Loucy (cell line): ENCODE data around the gene CASP7.
A peak's percentile ranks its signal among the peaks of the same experiment; 100 is the strongest.
"Not testable (repeated sequence)": the region's sequence is repeated elsewhere in the genome, so short reads cannot be mapped to it uniquely, and the experiment has no call there.

ENCODE experiments used
- H2AFZ ChIP-seq: fragments of 200-600 bp; sonication (generic); 2 replicates; pipeline ENCODE4 v1.6.0; 2016; ENCODE audit warnings: antibody characterized with exemption, mild to moderate bottlenecking, low read length, moderate library complexity
- H3F3A ChIP-seq: fragments of 200-600 bp; 2 replicates; pipeline ENCODE4 v1.6.0; 2016; ENCODE audit warnings: antibody characterized with exemption, low read depth, mild to moderate bottlenecking
- H3K27me3 ChIP-seq: fragments of 200-600 bp; sonication (generic); 2 replicates; pipeline ENCODE4 v1.6.1; 2014; ENCODE audit warnings: low read length, mild to moderate bottlenecking; ENCODE audit not compliant: insufficient read depth, poor library complexity, severe bottlenecking
- H3K36me3 ChIP-seq: fragments of 200-600 bp; sonication (generic); 2 replicates; pipeline ENCODE4 v1.6.1; 2016; ENCODE audit warnings: low read length; ENCODE audit not compliant: insufficient read depth
- H3K4me1 ChIP-seq: fragments of 200-600 bp; sonication (generic); 2 replicates; pipeline ENCODE4 v1.5.1; 2014; ENCODE audit warnings: low read length, mild to moderate bottlenecking; ENCODE audit not compliant: insufficient read depth, poor library complexity, severe bottlenecking
- H3K4me2 ChIP-seq: fragments of 200-600 bp; sonication (generic); 2 replicates; pipeline ENCODE4 v1.6.0; 2014; ENCODE audit warnings: antibody characterized with exemption, low read length, low read depth, mild to moderate bottlenecking; ENCODE audit not compliant: poor library complexity, severe bottlenecking
- H3K4me3 ChIP-seq: fragments of 200-600 bp; sonication (generic); 2 replicates; pipeline ENCODE4 v1.5.1; 2014; ENCODE audit warnings: low read length, mild to moderate bottlenecking, mixed read lengths; ENCODE audit not compliant: poor library complexity, severe bottlenecking
- H3K79me2 ChIP-seq: fragments of 200-600 bp; sonication (generic); 2 replicates; pipeline ENCODE4 v1.6.1; 2014; ENCODE audit warnings: low read length; ENCODE audit not compliant: insufficient read depth
- H3K9ac ChIP-seq: fragments of 200-600 bp; sonication (generic); 2 replicates; pipeline ENCODE4 v1.6.0; 2014; ENCODE audit warnings: mild to moderate bottlenecking, low read depth, low read length, moderate library complexity; ENCODE audit not compliant: poor library complexity, severe bottlenecking
- H3K9me2 ChIP-seq: fragments of 200-600 bp; sonication (generic); replicated peaks from 2 replicates; pipeline ENCODE4 v1.6.1; 2016; ENCODE audit warnings: low read depth, low read length, mixed read lengths
- H3K9me3 ChIP-seq: fragments of 200-600 bp; sonication (generic); 2 replicates; pipeline ENCODE4 v1.6.1; 2014; ENCODE audit warnings: mild to moderate bottlenecking, antibody characterized with exemption, low read length, low read depth; ENCODE audit not compliant: insufficient read depth
- H4K20me1 ChIP-seq: fragments of 200-600 bp; sonication (generic); 2 replicates; pipeline ENCODE4 v1.6.0; 2014; ENCODE audit warnings: antibody characterized with exemption, low read length, mild to moderate bottlenecking; ENCODE audit not compliant: insufficient read depth, poor library complexity, severe bottlenecking
- EZH2phosphoT487 ChIP-seq: fragments of 200-600 bp; IDR thresholded peaks from 2 replicates; pipeline ENCODE4 v1.6.1; 2018; ENCODE audit warnings: antibody characterized with exemption, mild to moderate bottlenecking, moderate library complexity, borderline replicate concordance
- TF ChIP-seq, protein P1 (sequence below): fragments of 200-600 bp; sonication (generic); conservative IDR thresholded peaks from 2 replicates; pipeline ENCODE4 v1.5.1; 2014; ENCODE audit warnings: mild to moderate bottlenecking, antibody characterized with exemption, low read length

Gene CASP7

DNA sequence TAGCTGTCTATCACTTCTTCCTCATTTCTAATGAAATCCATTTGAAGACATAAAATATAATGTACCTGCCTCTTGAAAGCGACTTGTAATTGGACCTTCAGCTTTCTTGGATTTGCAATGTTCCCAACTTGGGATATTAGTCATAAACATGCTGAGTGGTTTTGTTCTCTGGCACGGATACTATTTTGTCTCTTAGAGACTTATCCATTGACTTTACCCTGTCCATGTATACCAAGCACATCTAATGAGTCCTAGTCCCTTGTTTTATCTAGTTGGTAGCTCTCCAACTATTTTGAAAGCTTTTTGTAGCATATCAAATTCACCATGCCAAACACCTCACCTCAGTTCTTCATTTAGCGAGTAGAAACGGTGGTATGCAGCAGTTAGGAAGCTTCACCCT is 90.6 kb downstream of the CASP7 start:
- Histone ChIP-seq H3K4me2 (no peak overlapping the region), H3F3A (no peaks in the 10 kb centered on the region), H3K9me2 (no peaks in the 10 kb centered on the region), H2AFZ (no peak overlapping the region), H3K9ac (no peak overlapping the region), H3K4me1 (no peaks in the 10 kb centered on the region), H3K27me3 (no peaks in the 10 kb centered on the region), H3K79me2 (no peaks in the 10 kb centered on the region), H4K20me1 (no peaks in the 10 kb centered on the region), H3K9me3 (no peaks in the 10 kb centered on the region), H3K4me3 (no peak overlapping the region), H3K36me3 (no peaks in the 10 kb centered on the region)
- TF ChIP-seq, protein P1, sequence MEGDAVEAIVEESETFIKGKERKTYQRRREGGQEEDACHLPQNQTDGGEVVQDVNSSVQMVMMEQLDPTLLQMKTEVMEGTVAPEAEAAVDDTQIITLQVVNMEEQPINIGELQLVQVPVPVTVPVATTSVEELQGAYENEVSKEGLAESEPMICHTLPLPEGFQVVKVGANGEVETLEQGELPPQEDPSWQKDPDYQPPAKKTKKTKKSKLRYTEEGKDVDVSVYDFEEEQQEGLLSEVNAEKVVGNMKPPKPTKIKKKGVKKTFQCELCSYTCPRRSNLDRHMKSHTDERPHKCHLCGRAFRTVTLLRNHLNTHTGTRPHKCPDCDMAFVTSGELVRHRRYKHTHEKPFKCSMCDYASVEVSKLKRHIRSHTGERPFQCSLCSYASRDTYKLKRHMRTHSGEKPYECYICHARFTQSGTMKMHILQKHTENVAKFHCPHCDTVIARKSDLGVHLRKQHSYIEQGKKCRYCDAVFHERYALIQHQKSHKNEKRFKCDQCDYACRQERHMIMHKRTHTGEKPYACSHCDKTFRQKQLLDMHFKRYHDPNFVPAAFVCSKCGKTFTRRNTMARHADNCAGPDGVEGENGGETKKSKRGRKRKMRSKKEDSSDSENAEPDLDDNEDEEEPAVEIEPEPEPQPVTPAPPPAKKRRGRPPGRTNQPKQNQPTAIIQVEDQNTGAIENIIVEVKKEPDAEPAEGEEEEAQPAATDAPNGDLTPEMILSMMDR = no peak
- no peak for TF ChIP-seq EZH2phosphoT487

DNA sequence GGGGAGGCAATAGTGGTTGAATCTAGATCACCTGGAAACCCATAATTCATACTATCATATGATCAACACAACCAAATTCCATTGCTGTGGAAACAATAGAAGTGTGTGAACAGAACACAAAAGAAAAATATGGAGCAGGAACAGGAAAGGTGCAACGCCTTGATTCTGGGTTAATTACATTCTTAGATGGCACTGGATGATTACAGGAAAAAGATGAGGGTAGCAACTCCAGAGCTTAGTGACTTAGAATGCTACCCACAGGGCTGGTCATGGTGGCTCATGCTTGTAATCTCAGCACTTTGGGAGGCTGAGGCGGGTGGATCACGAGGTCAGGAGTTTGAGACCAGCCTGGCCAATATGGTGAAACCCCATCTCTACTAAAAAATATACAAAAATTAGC is 91.4 kb downstream of the CASP7 start:
- H3K79me2 ChIP-seq, H3K4me1 ChIP-seq, H4K20me1 ChIP-seq, H3K36me3 ChIP-seq, H3K9ac ChIP-seq, H2AFZ ChIP-seq, H3K4me2 ChIP-seq, H3K27me3 ChIP-seq, H3K4me3 ChIP-seq, H3K9me3 ChIP-seq, H3K9me2 ChIP-seq, H3F3A ChIP-seq: not testable (repeated sequence)

DNA sequence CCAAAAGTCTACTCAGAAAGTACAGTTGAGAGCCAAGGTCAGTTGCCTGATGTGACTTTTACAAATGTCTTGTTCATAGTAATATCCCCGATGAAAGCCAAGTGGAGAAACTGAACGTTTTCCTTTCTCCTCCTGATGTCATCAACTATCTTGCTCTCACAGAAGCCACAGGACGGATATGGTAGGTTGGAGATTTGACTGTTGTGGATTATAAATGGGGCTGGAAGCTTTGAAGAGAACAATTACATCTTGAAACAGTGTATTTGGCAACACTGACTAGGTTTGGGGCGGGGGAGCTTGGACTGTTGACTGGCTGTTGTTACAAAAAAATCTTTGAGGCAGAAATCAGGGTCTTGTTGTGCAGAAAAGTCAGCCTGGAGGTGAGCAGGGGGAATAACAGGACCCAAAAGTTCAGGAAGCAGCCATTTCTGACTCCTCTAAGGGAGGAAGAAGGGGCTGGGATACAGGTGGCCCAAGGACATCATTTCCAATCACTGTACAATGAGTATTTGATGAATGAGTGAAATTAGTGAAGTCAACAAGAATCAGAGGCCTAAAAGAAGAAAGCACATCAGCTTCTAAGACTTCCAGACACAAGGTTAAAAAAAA is 96.1 kb downstream of the CASP7 start:
- Histone ChIP-seq H3K9me3 (no peaks in the 10 kb centered on the region), H4K20me1 (no peaks in the 10 kb centered on the region), H3K9ac (no peak overlapping the region), H3K4me1 (no peaks in the 10 kb centered on the region), H3K9me2 (no peaks in the 10 kb centered on the region), H3K4me2 (no peak overlapping the region), H3K27me3 (no peaks in the 10 kb centered on the region), H3K36me3 (no peaks in the 10 kb centered on the region), H2AFZ (no peak overlapping the region), H3K79me2 (no peaks in the 10 kb centered on the region), H3F3A (no peaks in the 10 kb centered on the region), H3K4me3 (no peak overlapping the region)
- TF ChIP-seq, protein P1 = peak; percentile 33; the same call in 1 of the 2 replicates
- TF ChIP-seq EZH2phosphoT487 = no peak

DNA sequence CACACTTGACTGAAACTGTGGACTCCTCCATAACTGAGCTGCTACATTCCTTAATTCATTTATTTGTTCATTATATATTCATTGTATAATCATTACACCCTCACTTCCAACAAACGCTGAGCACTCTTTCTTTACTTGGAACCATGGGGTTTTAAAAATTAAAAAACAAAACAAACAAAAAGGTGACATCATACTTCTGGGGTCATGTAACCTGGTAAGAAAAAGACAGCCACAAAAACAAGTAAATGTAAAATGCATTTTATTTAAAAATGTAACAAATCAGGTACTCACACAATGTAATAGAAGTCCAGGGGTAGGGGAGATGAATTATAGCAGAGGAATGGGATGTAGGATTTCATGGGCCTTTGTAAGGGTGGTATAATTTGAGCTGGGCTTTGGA is 96.8 kb downstream of the CASP7 start:
- TF ChIP-seq EZH2phosphoT487 = no peak
- TF ChIP-seq, protein P1 = no peak
- Histone ChIP-seq H2AFZ (no peak overlapping the region), H3K27me3 (no peaks in the 10 kb centered on the region), H3K9ac (no peak overlapping the region), H3K79me2 (no peaks in the 10 kb centered on the region), H3F3A (no peaks in the 10 kb centered on the region), H3K9me3 (no peaks in the 10 kb centered on the region), H3K4me1 (no peaks in the 10 kb centered on the region), H4K20me1 (no peaks in the 10 kb centered on the region), H3K4me3 (no peak overlapping the region), H3K36me3 (no peaks in the 10 kb centered on the region), H3K9me2 (no peaks in the 10 kb centered on the region), H3K4me2 (no peak overlapping the region)
